Measurements from ENCODE around the gene TRAF4. TPM values are rescaled to one million over a fixed set of nuclear protein-coding genes. Genes with fewer than 3 reads are reported as not detected.

TRAF4 gene
- total and polyA plus RNA-seq, 12 donors = 1.3 to 6.4 (median 3.8) TPM

- no peak for TF ChIP-seq CTCF (IDR thresholded peaks at IDR 0.05)
- DNase-seq = no peak
- H3K27me3 ChIP-seq = no peaks in the 10 kb centered on the region
- WGBS, 2 donors = 88 to 92% methylated on average over 14 of the region's 14 CpGs
- intact Hi-C loops (cut with DNase I) = loop anchor here in 2 of 10 donors (5.0 kb wide), 2 partner anchors 52 to 513 kb away; no protein-coding TSS in a partner anchor
- no peaks in the 10 kb centered on the region for H3K4me1 ChIP-seq
- peak in 2 of 8 donors; percentile 6 to 14 for ATAC-seq
- no peak overlapping the region for H3K4me3 ChIP-seq
- peaks cover 0 to 58% (median 40%) of the 10 kb centered on the region in 9 donors for H3K36me3 ChIP-seq
- no peak overlapping the region for H3K27ac ChIP-seq
- no peaks in the 10 kb centered on the region for H3K9me3 ChIP-seq
These were observed 39.5 kb upstream of the TRAF4 start for GRCh38 chr17:28704219-28704858.

GRCh38 chr17:28705074-28705659 lies 38.6 kb upstream of the TRAF4 start:
- H3K36me3 ChIP-seq = peaks cover 0 to 49% (median 32%) of the 10 kb centered on the region in 9 donors
- 76 to 80% methylated on average over 5 of the region's 5 CpGs for WGBS, 2 donors
- no peak overlapping the region for H3K4me3 ChIP-seq
- H3K27ac ChIP-seq = no peak overlapping the region
- H3K27me3 ChIP-seq = no peaks in the 10 kb centered on the region
- no peaks in the 10 kb centered on the region for H3K9me3 ChIP-seq
- intact Hi-C loops (cut with DNase I) = loop anchor here in 3 of 10 donors (5.0 kb wide), 2 partner anchors 38 to 43 kb away; partner anchors contain the start of genes SDF2 (in 2 of the 3) and SUPT6H (in 2 of the 3)
- peaks cover 0 to 5% (median 2%) of the 10 kb centered on the region in 9 donors for H3K4me1 ChIP-seq
- DNase-seq (no peak), ATAC-seq (no peak)
- no peak for TF ChIP-seq CTCF (IDR thresholded peaks at IDR 0.05)

- H3K4me3 ChIP-seq = no peak overlapping the region
- no peaks in the 10 kb centered on the region for H3K9me3 ChIP-seq
- ATAC-seq (no peak), DNase-seq (no peak)
- no peak for TF ChIP-seq CTCF (IDR thresholded peaks at IDR 0.05)
- H3K36me3 ChIP-seq = peaks cover 0 to 43% (median 26%) of the 10 kb centered on the region in 9 donors
- intact Hi-C loops (cut with DNase I) = loop anchor here in 3 of 10 donors (5.0 kb wide), 2 partner anchors 39 to 44 kb away; partner anchors contain the start of genes SDF2 (in 2 of the 3) and SUPT6H (in 2 of the 3)
- H3K27me3 ChIP-seq = no peaks in the 10 kb centered on the region
- WGBS, 2 donors = 79 to 83% methylated on average over 10 of the region's 10 CpGs
- H3K27ac ChIP-seq = no peak overlapping the region
- H3K4me1 ChIP-seq = peaks cover 0 to 10% (median 7%) of the 10 kb centered on the region in 9 donors
These were observed 38.0 kb upstream of the TRAF4 start for GRCh38 chr17:28705728-28706334.

All from heart right ventricle (tissue), 16 donors.